ENCODE measurements around the gene LZTR1. TPM values are rescaled to one million over a fixed set of nuclear protein-coding genes. Genes with fewer than 3 reads are reported as not detected.
"Not testable (repeated sequence)": the region's sequence is repeated elsewhere in the genome, so short reads cannot be mapped to it uniquely, and the experiment has no call there.

Gene LZTR1
- total RNA-seq, 2 experiments from 2014 or later, result 39.3 to 43.4 TPM

DNA sequence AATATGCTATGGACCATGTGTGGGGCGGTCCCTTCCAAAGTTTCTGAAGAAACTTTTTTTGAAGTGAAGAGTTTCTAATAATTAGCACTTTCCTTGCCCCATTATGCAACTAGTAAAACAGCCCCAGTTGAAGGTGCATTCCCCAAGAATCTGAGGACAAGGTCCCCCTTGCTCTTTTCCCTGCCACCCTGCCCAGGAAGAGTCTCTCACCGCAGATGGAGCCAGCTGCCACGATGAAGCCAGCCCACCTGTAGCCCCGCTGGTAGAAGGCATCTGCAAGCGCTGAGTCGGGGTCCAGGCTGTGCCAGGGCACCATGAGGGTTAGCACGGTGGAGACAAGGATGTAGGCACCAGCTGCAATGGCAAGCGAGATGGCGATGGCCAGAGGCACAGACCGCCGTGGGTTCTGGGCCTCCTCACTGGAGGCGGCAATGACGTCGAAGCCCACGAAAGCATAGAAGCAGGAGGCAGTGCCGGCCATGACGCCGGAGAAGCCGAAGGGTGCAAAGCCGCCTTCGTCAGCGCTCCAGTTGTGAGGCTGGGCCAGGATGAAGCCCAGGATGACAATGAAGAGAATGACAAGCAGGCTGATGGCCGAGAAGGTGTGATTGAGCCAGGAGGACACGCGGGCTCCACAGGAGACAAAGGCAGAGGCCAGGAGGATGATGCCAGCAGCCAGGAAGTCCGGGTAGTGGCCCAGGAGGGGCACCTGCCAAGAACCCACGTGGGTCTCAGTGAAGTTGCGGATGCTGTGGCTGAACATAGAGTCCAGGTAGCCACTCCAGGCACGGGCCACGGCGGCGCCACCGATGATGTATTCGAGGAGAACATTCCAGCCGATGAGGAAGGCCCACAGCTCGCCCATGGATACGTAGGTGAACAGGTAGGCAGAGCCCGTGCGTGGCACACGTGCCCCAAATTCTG lies 48.8 kb downstream of the LZTR1 start:
- CTCF ChIA-PET, result no interaction called here
- Mint-ChIP-seq H3K4me1 (ENCODE audit: low read depth) (peaks cover 4% of the 10 kb centered on the region), H3K36me3 (no peaks in the 10 kb centered on the region), H3K9me3 (no peaks in the 10 kb centered on the region), H3K4me3 (no peak overlapping the region), H3K27ac (no peak overlapping the region), H3K27me3 (peaks cover 32% of the 10 kb centered on the region)
- no peak for DNase-seq
- POLR2A ChIA-PET, result no interaction called here
- intact Hi-C loops (cut with micrococcal nuclease), result no loop called here

- H3K9me3 Mint-ChIP-seq, result no peaks in the 10 kb centered on the region
- H3K27me3 Mint-ChIP-seq, result peaks cover 32% of the 10 kb centered on the region
- no peak for DNase-seq
- H3K4me3 Mint-ChIP-seq, result no peak overlapping the region
- intact Hi-C loops (cut with micrococcal nuclease), result no loop called here
- POLR2A ChIA-PET, result no interaction called here
- no peak overlapping the region for H3K27ac Mint-ChIP-seq
- no peaks in the 10 kb centered on the region for H3K36me3 Mint-ChIP-seq
- H3K4me1 Mint-ChIP-seq (ENCODE audit: low read depth), result peaks cover 2% of the 10 kb centered on the region
- CTCF ChIA-PET, result no interaction called here
Measured at GRCh38 chr22:21031545-21032036, 49.5 kb downstream of the LZTR1 start.

DNA sequence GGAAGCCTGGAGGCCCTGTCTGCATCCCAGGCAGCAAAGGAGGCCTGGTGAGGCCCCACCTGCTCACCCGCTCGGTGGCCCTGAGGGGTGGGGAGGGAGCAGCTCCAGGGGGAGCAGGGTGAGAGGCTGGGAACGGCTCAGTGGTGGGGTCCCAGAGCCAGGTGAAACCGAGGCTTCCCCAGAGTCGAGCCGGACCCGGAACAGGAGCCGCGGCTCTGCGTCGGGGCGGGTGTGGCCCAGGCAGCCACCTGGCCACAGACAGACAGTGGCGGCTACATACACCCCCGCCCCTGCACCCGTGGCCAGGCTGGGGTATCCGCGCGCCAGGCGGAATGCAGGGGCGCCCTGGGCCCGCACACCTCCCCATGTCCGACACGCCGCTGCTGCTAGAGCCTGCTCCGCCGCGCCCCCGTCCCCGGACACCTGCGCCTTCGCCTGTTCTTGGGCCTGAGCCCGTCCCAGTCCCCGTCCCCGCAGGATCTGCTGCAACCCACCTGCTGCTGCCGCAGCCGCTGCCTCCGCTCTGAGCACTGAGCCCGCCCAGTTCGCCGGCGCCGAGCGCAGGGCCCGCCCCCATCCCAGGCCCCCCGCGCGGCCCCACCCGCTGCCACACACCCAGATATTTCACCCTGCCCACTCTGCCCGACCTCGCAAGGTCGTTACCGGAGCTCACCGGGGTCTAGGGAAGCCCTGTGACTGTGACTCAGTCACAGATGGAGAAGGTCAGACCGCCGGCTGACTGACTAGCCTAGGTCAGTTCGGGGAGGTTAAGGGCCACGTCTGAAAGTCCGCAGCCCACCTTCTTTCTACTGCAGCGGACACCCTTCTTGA lies 50.2 kb downstream of the LZTR1 start, which contains the start of gene SLC7A4:
Gene SLC7A4, minus strand, starts transcription at position 525 of the 831 bp plus-strand sequence. CDS start 749 bp downstream, outside the sequence.
- DNase-seq, result no peak
- intact Hi-C loops (cut with micrococcal nuclease), result no loop called here
- ChIA-PET POLR2A (no interaction called here), CTCF (no interaction called here)
- Mint-ChIP-seq H3K9me3 (no peaks in the 10 kb centered on the region), H3K4me3 (no peak within 1 kb of the TSS), H3K36me3 (no peaks in the 10 kb centered on the region), H3K4me1 (ENCODE audit: low read depth) (peaks cover 2% of the 10 kb centered on the region), H3K27ac (no peak within 1 kb of the TSS), H3K27me3 (peaks cover 32% of the 10 kb centered on the region)

- peaks cover 32% of the 10 kb centered on the region for H3K27me3 Mint-ChIP-seq
- no peaks in the 10 kb centered on the region for H3K36me3 Mint-ChIP-seq
- no peak overlapping the region for H3K4me3 Mint-ChIP-seq
- DNase-seq, result no peak
- ChIA-PET POLR2A (no interaction called here), CTCF (no interaction called here)
- H3K27ac Mint-ChIP-seq, result no peak overlapping the region
- peaks cover 2% of the 10 kb centered on the region for H3K4me1 Mint-ChIP-seq (ENCODE audit: low read depth)
- H3K9me3 Mint-ChIP-seq, result no peaks in the 10 kb centered on the region
- intact Hi-C loops (cut with micrococcal nuclease), result no loop called here
Measured at GRCh38 chr22:21032868-21033688, 51.0 kb downstream of the LZTR1 start.

GRCh38 chr22:21033895-21034294 lies 51.8 kb downstream of the LZTR1 start:
- no peak for DNase-seq
- CTCF ChIA-PET, result interaction anchor here (0.7 kb wide), 1 partner anchor 68 kb away, joined by 3 read pairs; no protein-coding TSS in a partner anchor
- POLR2A ChIA-PET, result no interaction called here
- intact Hi-C loops (cut with micrococcal nuclease), result no loop called here
- H3K27me3 Mint-ChIP-seq, result peaks cover 35% of the 10 kb centered on the region
- H3K4me3 Mint-ChIP-seq, result no peak overlapping the region
- H3K36me3 Mint-ChIP-seq, result no peaks in the 10 kb centered on the region
- no peaks in the 10 kb centered on the region for H3K9me3 Mint-ChIP-seq
- H3K4me1 Mint-ChIP-seq (ENCODE audit: low read depth), result peaks cover 2% of the 10 kb centered on the region
- H3K27ac Mint-ChIP-seq, result no peak overlapping the region

GRCh38 chr22:21034989-21035388 lies 52.9 kb downstream of the LZTR1 start:
- no peaks in the 10 kb centered on the region for H3K36me3 Mint-ChIP-seq
- H3K27ac Mint-ChIP-seq, result no peak overlapping the region
- no peak for DNase-seq
- H3K9me3 Mint-ChIP-seq, result no peaks in the 10 kb centered on the region
- intact Hi-C loops (cut with micrococcal nuclease), result no loop called here
- H3K4me1 Mint-ChIP-seq (ENCODE audit: low read depth), result peaks cover 2% of the 10 kb centered on the region
- H3K27me3 Mint-ChIP-seq, result peaks cover 25% of the 10 kb centered on the region
- ChIA-PET POLR2A (no interaction called here), CTCF (no interaction called here)
- H3K4me3 Mint-ChIP-seq, result no peak overlapping the region

DNA sequence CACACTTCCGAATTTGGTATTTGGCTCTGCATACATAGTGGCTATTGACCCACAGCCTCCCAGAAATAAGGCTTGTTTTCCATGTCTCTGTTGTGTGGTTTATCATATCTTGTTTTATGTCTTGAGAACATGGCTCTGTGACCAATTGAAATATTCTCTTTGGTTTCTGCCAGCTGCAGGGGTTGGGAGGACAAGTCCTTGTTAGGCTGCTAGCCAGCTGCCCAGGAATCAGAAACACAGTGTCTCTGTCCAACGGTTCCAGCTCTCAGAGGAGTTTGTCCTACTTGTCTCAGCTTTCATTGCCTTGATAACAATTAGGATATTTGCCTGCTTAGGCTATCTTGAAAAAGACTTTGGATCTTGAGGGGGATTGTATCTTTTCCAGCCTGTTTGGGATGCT lies 56.3 kb downstream of the LZTR1 start:
- ChIA-PET CTCF (no interaction called here), POLR2A (no interaction called here)
- Mint-ChIP-seq H3K36me3 (no peaks in the 10 kb centered on the region), H3K27me3 (peaks cover 8% of the 10 kb centered on the region), H3K4me1 (ENCODE audit: low read depth) (peaks cover 3% of the 10 kb centered on the region), H3K4me3 (no peak overlapping the region), H3K9me3 (no peaks in the 10 kb centered on the region), H3K27ac (no peak overlapping the region)
- intact Hi-C loops (cut with micrococcal nuclease), result no loop called here
- DNase-seq, result no peak

- intact Hi-C loops (cut with micrococcal nuclease); H3K36me3 Mint-ChIP-seq; H3K27ac Mint-ChIP-seq; H3K9me3 Mint-ChIP-seq; H3K4me1 Mint-ChIP-seq (ENCODE audit: low read depth); H3K4me3 Mint-ChIP-seq; H3K27me3 Mint-ChIP-seq; DNase-seq; POLR2A ChIA-PET: not testable (repeated sequence)
- CTCF ChIA-PET, result interaction anchor here (1.1 kb wide), 1 partner anchor 64 kb away, joined by 3 read pairs; no protein-coding TSS in a partner anchor
Measured at GRCh38 chr22:21039158-21039557, 57.1 kb downstream of the LZTR1 start.

DNA sequence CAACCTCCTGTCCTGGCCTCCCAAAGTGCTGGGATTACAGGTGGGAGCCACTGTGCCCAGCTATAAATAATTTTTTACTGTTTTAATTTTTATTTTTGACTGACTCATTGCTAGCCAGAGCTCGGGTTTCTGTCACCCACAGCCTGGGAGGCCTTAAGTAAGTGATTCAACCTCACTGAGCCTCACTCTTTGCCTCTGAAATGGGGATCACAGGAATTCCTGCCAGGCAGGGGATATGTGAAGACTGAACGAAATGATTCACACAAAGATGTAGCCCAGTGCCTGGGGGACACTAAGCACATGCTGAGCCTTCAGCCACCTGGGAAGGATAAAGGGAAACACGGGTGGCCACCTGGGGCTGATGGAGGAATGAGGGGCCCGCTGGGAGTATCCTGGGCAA lies 59.8 kb downstream of the LZTR1 start:
- Mint-ChIP-seq H3K27ac (no peak overlapping the region), H3K27me3 (peaks cover 17% of the 10 kb centered on the region), H3K4me1 (ENCODE audit: low read depth) (peaks cover 21% of the 10 kb centered on the region), H3K36me3 (no peaks in the 10 kb centered on the region), H3K4me3 (no peak overlapping the region), H3K9me3 (no peaks in the 10 kb centered on the region)
- POLR2A ChIA-PET, result no interaction called here
- CTCF ChIA-PET, result interaction anchor here (0.5 to 1.5 kb wide), 3 partner anchors 61 to 171 kb away, joined by 3 to 4 read pairs (median 3); no protein-coding TSS in a partner anchor
- intact Hi-C loops (cut with micrococcal nuclease), result no loop called here
- no peak for DNase-seq

DNA sequence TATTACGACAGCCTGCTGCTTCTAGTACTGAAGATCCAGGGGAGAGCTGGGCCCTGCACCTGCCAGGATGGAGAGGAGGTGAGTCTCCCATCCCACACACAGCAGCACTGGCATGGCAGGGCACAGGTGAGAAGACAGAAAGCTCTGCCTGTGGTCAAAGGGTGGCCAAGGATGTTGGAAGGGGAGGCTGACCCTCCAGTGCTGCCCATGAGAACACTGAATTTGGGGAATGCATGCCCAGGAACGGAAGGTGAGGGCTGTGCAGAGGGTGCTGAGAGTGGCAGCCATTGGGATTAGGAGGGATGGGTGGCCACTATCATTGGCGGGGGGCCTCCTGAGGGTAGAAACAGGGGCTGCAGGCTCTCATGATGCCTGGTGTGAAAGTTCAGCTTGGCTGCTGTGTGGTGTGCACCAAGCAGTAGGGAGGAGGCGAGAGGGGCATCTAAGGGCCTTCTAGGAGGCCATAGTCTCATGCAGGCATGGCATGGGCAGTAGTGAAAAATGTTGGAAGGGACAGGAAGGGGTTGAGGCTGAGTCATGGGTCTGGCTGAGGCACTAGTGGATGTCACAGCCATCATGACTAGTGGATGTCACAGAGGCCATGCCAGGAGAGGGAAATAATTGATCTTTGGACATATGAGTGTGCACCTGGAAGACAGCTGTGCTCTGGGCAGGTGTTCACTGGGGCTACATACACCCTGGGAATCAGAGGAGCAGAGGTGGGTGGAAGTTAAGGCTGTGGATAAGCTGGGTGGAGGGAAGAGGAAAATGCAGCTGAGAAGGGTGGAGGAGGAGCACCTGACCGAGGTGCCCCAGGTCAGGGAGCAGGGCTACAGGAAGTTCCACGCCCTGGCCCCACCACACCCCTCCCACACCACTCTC lies 61.1 kb downstream of the LZTR1 start:
- no peaks in the 10 kb centered on the region for H3K9me3 Mint-ChIP-seq
- DNase-seq, result no peak
- peaks cover 17% of the 10 kb centered on the region for H3K27me3 Mint-ChIP-seq
- CTCF ChIA-PET, result no interaction called here
- H3K4me3 Mint-ChIP-seq, result no peak overlapping the region
- no peak overlapping the region for H3K27ac Mint-ChIP-seq
- intact Hi-C loops (cut with micrococcal nuclease), result no loop called here
- peaks cover 21% of the 10 kb centered on the region for H3K4me1 Mint-ChIP-seq (ENCODE audit: low read depth)
- POLR2A ChIA-PET, result interaction anchor here (0.6 kb wide), 1 partner anchor 166 kb away, joined by 5 read pairs; no protein-coding TSS in a partner anchor
- no peaks in the 10 kb centered on the region for H3K36me3 Mint-ChIP-seq
